ENCODE results near the gene CACNA1B. TPM values are rescaled to one million over a fixed set of nuclear protein-coding genes. Genes with fewer than 3 reads are reported as not detected.

Gene CACNA1B
- total and polyA plus RNA-seq, 2 of the 4 experiments (the other 2 are of a cell fraction): 0.02 TPM; not detected in 1

DNA sequence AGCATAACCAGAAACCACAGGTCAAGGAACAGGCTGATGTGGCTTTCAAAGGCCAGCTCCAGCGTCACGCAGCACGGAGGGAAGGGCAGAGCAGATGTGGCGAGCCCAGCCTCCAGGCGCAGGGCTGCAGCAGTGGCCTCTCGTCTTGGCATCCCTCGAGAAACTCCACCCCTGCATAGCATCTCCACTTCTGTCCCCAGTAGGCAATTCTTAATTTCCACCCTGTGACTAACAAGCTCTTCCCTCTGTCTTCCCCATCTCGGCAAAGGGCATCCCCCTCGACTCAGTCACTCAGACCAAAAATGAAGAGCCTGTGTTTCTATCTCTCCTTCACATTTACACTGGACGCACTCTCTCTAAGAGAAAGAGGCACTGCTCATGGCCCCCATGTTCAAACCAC is 1.7 kb upstream of the CACNA1B start:
- Histone ChIP-seq H3K14ac (replicated peaks; ENCODE audit: low read depth, low read length) (no peak overlapping the region), H3K56ac (ENCODE audit: extremely low read depth, insufficient read depth, low read length) (no peak overlapping the region), H3K9me3 (ENCODE audit: control insufficient read depth, insufficient read depth, low read length) (peaks cover 15% of the 10 kb centered on the region), H3K4ac (ENCODE audit: low read depth, low read length) (no peak overlapping the region), H4K91ac (ENCODE audit: insufficient read depth, low read depth, low read length) (no peak overlapping the region), H2AK5ac (ENCODE audit: low read depth, low read length) (no peak overlapping the region), H3K4me2 (ENCODE audit: low read depth, low read length) (no peak overlapping the region), H3K36me3 (ENCODE audit: control insufficient read depth, insufficient read depth, low read length) (no peaks in the 10 kb centered on the region), H3K79me1 (ENCODE audit: low read depth in 1 of 2, low read length in 2 of 2) (no peaks in the 10 kb centered on the region), H3K23ac (ENCODE audit: low read depth, low read length) (no peak overlapping the region), H3K4me3 (ENCODE audit: insufficient read depth, low read depth, low read length) (no peak overlapping the region), H4K20me1 (ENCODE audit: insufficient read depth, low read length) (no peaks in the 10 kb centered on the region), H3K9me1 (ENCODE audit: insufficient read depth, low read length) (no peaks in the 10 kb centered on the region), H4K8ac (ENCODE audit: low read depth in 2 of 2, low read length in 2 of 2) (no peak overlapping the region), H2BK15ac (ENCODE audit: low read depth, low read length) (no peak overlapping the region), H3K27me3 (ENCODE audit: control insufficient read depth, insufficient read depth, low read length) (no peaks in the 10 kb centered on the region; the same call in 1 of the 2 replicates), H2BK5ac (ENCODE audit: low read depth, low read length, poor library complexity, severe bottlenecking) (no peak overlapping the region), H3K27ac (ENCODE audit: insufficient read depth, low read length) (no peak overlapping the region), H3K9ac (ENCODE audit: low read depth, low read length) (no peak overlapping the region), H2AK9ac (replicated peaks; ENCODE audit: low read depth, low read length, poor library complexity) (no peak overlapping the region), H2AFZ (replicated peaks; ENCODE audit: low read length, poor library complexity) (no peak overlapping the region), H4K5ac (ENCODE audit: low read depth, low read length) (no peak overlapping the region), H3K4me1 (ENCODE audit: control insufficient read depth, insufficient read depth, low read length) (no peaks in the 10 kb centered on the region), H2BK120ac (ENCODE audit: low read depth, low read length) (no peak overlapping the region), H2BK20ac (ENCODE audit: low read depth, low read length) (no peak overlapping the region), H3K18ac (ENCODE audit: low read depth, low read length) (no peak overlapping the region)
- intact Hi-C loops (cut with micrococcal nuclease) (no loop called here), dilution Hi-C loops (cut with HindIII; ENCODE audit: low sequenced_read_pairs, unreplicated experiment) (no loop called here), in situ Hi-C loops (cut with MboI; ENCODE audit: low sequenced_read_pairs) (no loop called here)
- no TSS peak for BruUV-seq (replicated peaks)
- POLR2A ChIA-PET (ENCODE audit: unreplicated experiment): no interaction called here
- 77% methylated on average over 9 of the region's 10 CpGs; no CpG with 5 or more reads in 1 of the 2 experiments for WGBS, 2 experiments (ENCODE audit: extremely low coverage in 2 of 2, insufficient read length in 1 of 2)
- CTCF ChIA-PET: no interaction called here
- ATAC-seq (ENCODE audit: low read depth) (no peak), DNase-seq (no peak)
- TF ChIP-seq, protein P1, sequence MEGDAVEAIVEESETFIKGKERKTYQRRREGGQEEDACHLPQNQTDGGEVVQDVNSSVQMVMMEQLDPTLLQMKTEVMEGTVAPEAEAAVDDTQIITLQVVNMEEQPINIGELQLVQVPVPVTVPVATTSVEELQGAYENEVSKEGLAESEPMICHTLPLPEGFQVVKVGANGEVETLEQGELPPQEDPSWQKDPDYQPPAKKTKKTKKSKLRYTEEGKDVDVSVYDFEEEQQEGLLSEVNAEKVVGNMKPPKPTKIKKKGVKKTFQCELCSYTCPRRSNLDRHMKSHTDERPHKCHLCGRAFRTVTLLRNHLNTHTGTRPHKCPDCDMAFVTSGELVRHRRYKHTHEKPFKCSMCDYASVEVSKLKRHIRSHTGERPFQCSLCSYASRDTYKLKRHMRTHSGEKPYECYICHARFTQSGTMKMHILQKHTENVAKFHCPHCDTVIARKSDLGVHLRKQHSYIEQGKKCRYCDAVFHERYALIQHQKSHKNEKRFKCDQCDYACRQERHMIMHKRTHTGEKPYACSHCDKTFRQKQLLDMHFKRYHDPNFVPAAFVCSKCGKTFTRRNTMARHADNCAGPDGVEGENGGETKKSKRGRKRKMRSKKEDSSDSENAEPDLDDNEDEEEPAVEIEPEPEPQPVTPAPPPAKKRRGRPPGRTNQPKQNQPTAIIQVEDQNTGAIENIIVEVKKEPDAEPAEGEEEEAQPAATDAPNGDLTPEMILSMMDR (conservative IDR thresholded peaks at IDR 0.05; ENCODE audit: low read depth, low read length): no peak
- no peak for TF ChIP-seq SMC3 (IDR thresholded peaks at IDR 0.05; ENCODE audit: low read depth, low read length)
- no peak for TF ChIP-seq MXI1 (IDR thresholded peaks at IDR 0.05; ENCODE audit: borderline replicate concordance, low read depth, low read length)
- TF ChIP-seq NFE2L2 (IDR thresholded peaks at IDR 0.05; ENCODE audit: low read depth, low read length): no peak
- TF ChIP-seq, protein P2, sequence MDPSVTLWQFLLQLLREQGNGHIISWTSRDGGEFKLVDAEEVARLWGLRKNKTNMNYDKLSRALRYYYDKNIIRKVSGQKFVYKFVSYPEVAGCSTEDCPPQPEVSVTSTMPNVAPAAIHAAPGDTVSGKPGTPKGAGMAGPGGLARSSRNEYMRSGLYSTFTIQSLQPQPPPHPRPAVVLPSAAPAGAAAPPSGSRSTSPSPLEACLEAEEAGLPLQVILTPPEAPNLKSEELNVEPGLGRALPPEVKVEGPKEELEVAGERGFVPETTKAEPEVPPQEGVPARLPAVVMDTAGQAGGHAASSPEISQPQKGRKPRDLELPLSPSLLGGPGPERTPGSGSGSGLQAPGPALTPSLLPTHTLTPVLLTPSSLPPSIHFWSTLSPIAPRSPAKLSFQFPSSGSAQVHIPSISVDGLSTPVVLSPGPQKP (IDR thresholded peaks at IDR 0.05; ENCODE audit: borderline replicate concordance, low read depth, low read length): no peak
- no peak for TF ChIP-seq RAD21 (IDR thresholded peaks at IDR 0.05; ENCODE audit: low read length)
- no peak for TF ChIP-seq POLR2A (IDR thresholded peaks at IDR 0.05; ENCODE audit: low read depth, low read length)
- TF ChIP-seq CHD1 (IDR thresholded peaks at IDR 0.05; ENCODE audit: low read depth, low read length): no peak
- no peak for TF ChIP-seq MAZ (IDR thresholded peaks at IDR 0.05; ENCODE audit: borderline replicate concordance, low read depth, low read length)
- no peak for TF ChIP-seq FOS (IDR thresholded peaks at IDR 0.05; ENCODE audit: low read depth, low read length)
- TF ChIP-seq, protein P3, sequence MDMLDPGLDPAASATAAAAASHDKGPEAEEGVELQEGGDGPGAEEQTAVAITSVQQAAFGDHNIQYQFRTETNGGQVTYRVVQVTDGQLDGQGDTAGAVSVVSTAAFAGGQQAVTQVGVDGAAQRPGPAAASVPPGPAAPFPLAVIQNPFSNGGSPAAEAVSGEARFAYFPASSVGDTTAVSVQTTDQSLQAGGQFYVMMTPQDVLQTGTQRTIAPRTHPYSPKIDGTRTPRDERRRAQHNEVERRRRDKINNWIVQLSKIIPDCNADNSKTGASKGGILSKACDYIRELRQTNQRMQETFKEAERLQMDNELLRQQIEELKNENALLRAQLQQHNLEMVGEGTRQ (IDR thresholded peaks at IDR 0.05; ENCODE audit: low read depth, low read length): no peak
- no peak for TF ChIP-seq MAFK (IDR thresholded peaks at IDR 0.05; ENCODE audit: low read depth, low read length)
- no peak for TF ChIP-seq BHLHE40 (IDR thresholded peaks at IDR 0.05; ENCODE audit: low read depth, low read length)
- no peak for TF ChIP-seq RCOR1 (IDR thresholded peaks at IDR 0.05; ENCODE audit: insufficient replicate concordance, low read length)
- no peak for TF ChIP-seq RFX5 (IDR thresholded peaks at IDR 0.05; ENCODE audit: low read depth, low read length)

All from IMR-90 (cell line).